ENCODE measurements around the gene RBMS3. TPM values are rescaled to one million over a fixed set of nuclear protein-coding genes. Genes with fewer than 3 reads are reported as not detected.

The RBMS3 gene
- total RNA-seq, 1 experiment from 2014 or later: 1.3 TPM

GRCh38 chr3:29576181-29576580 is 295.3 kb downstream of the RBMS3 start:
- intact Hi-C loops (cut with micrococcal nuclease; ENCODE audit: unreplicated experiment): no loop called here
- CTCF ChIA-PET: no interaction called here
- DNase-seq: no peak
- Mint-ChIP-seq H3K27me3 (ENCODE audit: unreplicated experiment) (no peaks in the 10 kb centered on the region), H3K4me1 (ENCODE audit: low read depth, unreplicated experiment) (no peaks in the 10 kb centered on the region), H3K9me3 (ENCODE audit: low read depth, unreplicated experiment) (no peaks in the 10 kb centered on the region), H3K4me3 (ENCODE audit: low read depth, unreplicated experiment) (no peak overlapping the region), H3K27ac (ENCODE audit: unreplicated experiment) (no peak overlapping the region), H3K36me3 (ENCODE audit: insufficient read depth, unreplicated experiment) (no peaks in the 10 kb centered on the region)
- BruUV-seq (replicated peaks): no TSS peak
- no peak for TF ChIP-seq CTCF (IDR thresholded peaks at IDR 0.05; ENCODE audit: unreplicated experiment)

- Mint-ChIP-seq H3K36me3 (ENCODE audit: insufficient read depth, unreplicated experiment) (no peaks in the 10 kb centered on the region), H3K9me3 (ENCODE audit: low read depth, unreplicated experiment) (no peaks in the 10 kb centered on the region), H3K27me3 (ENCODE audit: unreplicated experiment) (no peaks in the 10 kb centered on the region), H3K4me3 (ENCODE audit: low read depth, unreplicated experiment) (no peak overlapping the region), H3K27ac (ENCODE audit: unreplicated experiment) (no peak overlapping the region), H3K4me1 (ENCODE audit: low read depth, unreplicated experiment) (no peaks in the 10 kb centered on the region)
- intact Hi-C loops (cut with micrococcal nuclease; ENCODE audit: unreplicated experiment): no loop called here
- CTCF ChIA-PET: no interaction called here
- BruUV-seq (replicated peaks): no TSS peak
- no peak for TF ChIP-seq CTCF (IDR thresholded peaks at IDR 0.05; ENCODE audit: unreplicated experiment)
- DNase-seq: no peak
Measured at GRCh38 chr3:29576675-29577074, 295.8 kb downstream of the RBMS3 start.

GRCh38 chr3:29577250-29577649 is 296.4 kb downstream of the RBMS3 start:
- no peaks in the 10 kb centered on the region for H3K9me3 Mint-ChIP-seq (ENCODE audit: low read depth, unreplicated experiment)
- CTCF ChIA-PET: no interaction called here
- no peaks in the 10 kb centered on the region for H3K4me1 Mint-ChIP-seq (ENCODE audit: low read depth, unreplicated experiment)
- no peak for DNase-seq
- no peaks in the 10 kb centered on the region for H3K36me3 Mint-ChIP-seq (ENCODE audit: insufficient read depth, unreplicated experiment)
- BruUV-seq (replicated peaks): no TSS peak
- intact Hi-C loops (cut with micrococcal nuclease; ENCODE audit: unreplicated experiment): no loop called here
- no peak for TF ChIP-seq CTCF (IDR thresholded peaks at IDR 0.05; ENCODE audit: unreplicated experiment)
- no peak overlapping the region for H3K27ac Mint-ChIP-seq (ENCODE audit: unreplicated experiment)
- no peak overlapping the region for H3K4me3 Mint-ChIP-seq (ENCODE audit: low read depth, unreplicated experiment)
- H3K27me3 Mint-ChIP-seq (ENCODE audit: unreplicated experiment): no peaks in the 10 kb centered on the region

- CTCF ChIA-PET: no interaction called here
- TF ChIP-seq CTCF (IDR thresholded peaks at IDR 0.05; ENCODE audit: unreplicated experiment): no peak
- Mint-ChIP-seq H3K27me3 (ENCODE audit: unreplicated experiment) (no peaks in the 10 kb centered on the region), H3K9me3 (ENCODE audit: low read depth, unreplicated experiment) (no peaks in the 10 kb centered on the region), H3K4me3 (ENCODE audit: low read depth, unreplicated experiment) (no peak overlapping the region), H3K27ac (ENCODE audit: unreplicated experiment) (no peak overlapping the region), H3K4me1 (ENCODE audit: low read depth, unreplicated experiment) (no peaks in the 10 kb centered on the region), H3K36me3 (ENCODE audit: insufficient read depth, unreplicated experiment) (no peaks in the 10 kb centered on the region)
- DNase-seq: no peak
- no TSS peak for BruUV-seq (replicated peaks)
- intact Hi-C loops (cut with micrococcal nuclease; ENCODE audit: unreplicated experiment): no loop called here
Measured at GRCh38 chr3:29581311-29581710, 300.4 kb downstream of the RBMS3 start.

GRCh38 chr3:29582273-29582672 is 301.4 kb downstream of the RBMS3 start:
- Mint-ChIP-seq H3K4me3 (ENCODE audit: low read depth, unreplicated experiment) (no peak overlapping the region), H3K27me3 (ENCODE audit: unreplicated experiment) (no peaks in the 10 kb centered on the region), H3K9me3 (ENCODE audit: low read depth, unreplicated experiment) (no peaks in the 10 kb centered on the region), H3K4me1 (ENCODE audit: low read depth, unreplicated experiment) (no peaks in the 10 kb centered on the region), H3K36me3 (ENCODE audit: insufficient read depth, unreplicated experiment) (no peaks in the 10 kb centered on the region), H3K27ac (ENCODE audit: unreplicated experiment) (no peak overlapping the region)
- no TSS peak for BruUV-seq (replicated peaks)
- intact Hi-C loops (cut with micrococcal nuclease; ENCODE audit: unreplicated experiment): no loop called here
- no peak for DNase-seq
- TF ChIP-seq CTCF (IDR thresholded peaks at IDR 0.05; ENCODE audit: unreplicated experiment): no peak
- CTCF ChIA-PET: no interaction called here
